Activated CD8-positive, alpha-beta memory T cell treated with anti-CD3 and anti-CD28 coated beads for 24 hours (primary cell): ENCODE results near the gene MYO18B.

Source experiments
- DNase-seq: peaks from one replicate; pipeline ENCODE4 v3.0.0-alpha.2; 2020

The MYO18B gene

GRCh38 chr22:25828422-25828821 is 86.4 kb downstream of the MYO18B start:
- no peak for DNase-seq

- no peak for DNase-seq
Observed at GRCh38 chr22:25829237-25829636, 87.2 kb downstream of the MYO18B start.

GRCh38 chr22:25829808-25830777 is 88.1 kb downstream of the MYO18B start:
- no peak for DNase-seq

- DNase-seq: no peak
Observed at GRCh38 chr22:25833091-25833490, 91.1 kb downstream of the MYO18B start.

GRCh38 chr22:25833676-25834075 is 91.7 kb downstream of the MYO18B start:
- DNase-seq: no peak

- DNase-seq: no peak
Observed at GRCh38 chr22:25834490-25834889, 92.5 kb downstream of the MYO18B start.

GRCh38 chr22:25835348-25835747 is 93.4 kb downstream of the MYO18B start:
- no peak for DNase-seq

GRCh38 chr22:25837288-25837900 is 95.4 kb downstream of the MYO18B start:
- no peak for DNase-seq

GRCh38 chr22:25838960-25839741 is 97.2 kb downstream of the MYO18B start:
- no peak for DNase-seq

GRCh38 chr22:25839755-25840154 is 97.8 kb downstream of the MYO18B start:
- no peak for DNase-seq

- no peak for DNase-seq
Observed at GRCh38 chr22:25840167-25840566, 98.2 kb downstream of the MYO18B start.

GRCh38 chr22:25840891-25841290 is 98.9 kb downstream of the MYO18B start:
- no peak for DNase-seq

GRCh38 chr22:25841775-25842174 is 99.8 kb downstream of the MYO18B start:
- DNase-seq: no peak

GRCh38 chr22:25843660-25844405 is 101.8 kb downstream of the MYO18B start:
- DNase-seq: no peak

GRCh38 chr22:25844601-25845000 is 102.6 kb downstream of the MYO18B start:
- DNase-seq: no peak

- DNase-seq: no peak
Observed at GRCh38 chr22:25845985-25846745, 104.2 kb downstream of the MYO18B start.

- no peak for DNase-seq
Observed at GRCh38 chr22:25847451-25847850, 105.5 kb downstream of the MYO18B start.

GRCh38 chr22:25848954-25849353 is 107.0 kb downstream of the MYO18B start:
- DNase-seq: no peak

GRCh38 chr22:25849522-25849921 is 107.5 kb downstream of the MYO18B start:
- DNase-seq: no peak

GRCh38 chr22:25852223-25852622 is 110.2 kb downstream of the MYO18B start:
- no peak for DNase-seq

- DNase-seq: no peak
Observed at GRCh38 chr22:25853078-25853477, 111.1 kb downstream of the MYO18B start.
